CD4-positive, alpha-beta T cell treated with Interleukin-17A for 1 hour (primary cell): Measurements from ENCODE around the gene VPS26A.
A peak's percentile ranks its signal among the peaks of the same experiment; 100 is the strongest.

Experiments used
- DNase-seq: peaks from one replicate; pipeline ENCODE4 v3.0.0-alpha.2; 2020

The VPS26A gene

DNA sequence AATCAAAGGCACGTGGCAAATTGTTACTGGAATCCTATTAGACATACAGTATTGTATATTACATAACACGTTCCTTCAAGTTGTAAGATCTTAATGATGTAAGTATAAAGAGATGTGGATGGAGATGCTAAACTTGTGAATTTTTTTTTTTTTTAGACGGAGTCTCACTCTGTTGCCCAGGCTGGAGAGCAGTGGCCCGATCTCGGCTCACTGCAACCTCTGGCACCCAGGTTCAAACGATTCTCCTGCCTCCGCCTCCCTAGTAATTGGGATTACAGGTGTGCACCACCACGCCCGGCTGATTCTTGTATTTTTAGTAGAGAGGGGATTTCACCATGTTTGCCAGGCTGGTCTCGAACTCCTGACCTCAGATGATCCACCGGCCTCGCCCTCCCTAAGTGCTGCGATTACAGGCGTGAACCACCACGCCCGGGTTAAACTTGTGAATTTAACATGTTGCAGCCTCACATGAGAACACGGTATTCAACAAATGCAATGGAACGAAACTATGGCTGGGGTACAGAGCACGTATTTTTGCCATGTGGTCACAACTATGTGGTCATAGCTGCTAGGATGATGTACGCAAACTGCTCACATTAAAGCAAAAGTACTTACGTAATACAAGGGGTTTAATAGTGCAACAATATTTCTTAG lies 55.2 kb downstream of the VPS26A start:
- DNase-seq = no peak

- peak; percentile 93 for DNase-seq
Measured at GRCh38 chr10:69179743-69180524, 56.0 kb downstream of the VPS26A start, which contains the start of gene SUPV3L1. SUPV3L1 (plus strand) TSS chr10:69180234; CDS start chr10:69180292, 58 bp downstream.

- DNase-seq = peak; percentile 14
Measured at GRCh38 chr10:69180525-69181204, 56.7 kb downstream of the VPS26A start.

DNA sequence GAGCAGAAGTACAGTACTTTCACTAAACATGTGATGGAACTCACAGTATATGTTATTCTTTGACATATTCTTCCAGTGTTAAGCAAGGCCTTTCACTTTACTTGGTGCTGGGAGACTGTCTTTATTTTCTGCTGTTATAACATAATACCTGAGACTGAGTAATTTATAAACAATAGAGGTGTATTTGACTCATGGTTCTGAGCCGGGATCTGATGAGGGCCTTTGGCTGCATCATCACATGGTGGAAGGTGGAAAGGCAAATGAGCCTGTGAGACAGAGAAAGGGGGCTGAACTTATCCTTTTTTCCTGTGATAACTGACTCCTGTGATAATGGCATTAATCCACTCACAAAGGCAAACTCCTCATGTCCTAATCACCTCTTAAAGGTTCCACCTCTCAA lies 57.5 kb downstream of the VPS26A start:
- DNase-seq = no peak

DNA sequence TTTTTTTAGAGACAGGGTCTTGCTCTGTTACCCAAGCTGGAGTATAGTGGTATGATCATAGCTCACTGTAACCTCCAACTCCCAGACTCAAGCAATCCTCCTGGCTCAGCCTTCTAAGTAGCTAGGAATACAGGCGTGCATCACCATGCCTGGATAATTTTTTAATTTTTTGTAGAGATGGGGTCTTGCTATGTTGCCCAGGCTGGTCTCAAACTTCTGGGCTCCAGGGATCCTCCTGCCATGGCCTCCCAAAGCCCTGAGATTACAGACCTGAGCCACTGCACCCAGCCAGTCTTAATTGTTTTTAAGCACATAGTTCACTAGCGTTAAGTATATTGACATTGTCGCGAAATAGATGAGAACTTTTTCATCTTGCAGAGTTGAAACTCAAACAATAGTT lies 58.0 kb downstream of the VPS26A start:
- DNase-seq = no peak

DNA sequence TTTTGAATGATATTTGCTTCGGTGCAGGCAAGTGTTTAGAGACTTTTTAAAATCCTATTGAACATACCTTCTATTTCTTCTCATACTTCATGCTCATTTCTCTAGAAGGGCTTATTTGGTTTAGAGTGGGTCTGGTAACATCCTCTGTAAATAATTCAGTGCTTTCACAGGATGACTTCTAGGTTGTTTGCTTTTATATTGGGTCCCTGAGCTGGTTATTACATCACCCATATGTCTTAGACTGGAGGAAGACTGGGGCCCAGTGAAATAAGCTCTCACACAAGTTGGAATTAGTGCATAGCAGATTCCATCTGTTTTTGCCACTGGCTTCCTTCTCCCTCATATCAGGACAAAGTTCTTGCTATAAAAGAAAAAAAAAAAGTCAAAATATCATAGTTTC lies 62.5 kb downstream of the VPS26A start:
- no peak for DNase-seq

GRCh38 chr10:69201045-69201444 lies 77.1 kb downstream of the VPS26A start:
- no peak for DNase-seq

DNA sequence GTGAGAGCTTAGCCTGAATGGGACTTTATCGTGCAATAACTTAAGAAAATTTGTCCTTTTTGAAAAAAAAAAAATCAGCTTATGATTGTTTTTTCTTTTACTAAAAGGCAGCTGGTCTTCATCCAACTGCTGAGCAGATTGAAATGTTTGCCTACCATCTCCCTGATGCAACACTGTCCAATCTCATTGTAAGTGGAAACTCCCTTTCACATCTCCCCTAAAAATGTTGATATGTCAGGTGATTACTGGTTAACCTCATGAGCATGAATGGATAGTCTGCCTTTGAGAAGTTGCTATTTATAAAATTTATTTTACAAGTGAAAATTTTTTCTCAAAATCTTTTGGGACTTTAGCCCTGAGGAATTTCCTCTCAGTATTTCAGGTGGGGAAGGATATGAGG lies 78.4 kb downstream of the VPS26A start:
- DNase-seq = peak; percentile 42

GRCh38 chr10:69208761-69209160 lies 84.8 kb downstream of the VPS26A start:
- no peak for DNase-seq

- DNase-seq = no peak
Measured at GRCh38 chr10:69209787-69210484, 86.0 kb downstream of the VPS26A start.

- no peak for DNase-seq
Measured at GRCh38 chr10:69211104-69211503, 87.1 kb downstream of the VPS26A start.

DNA sequence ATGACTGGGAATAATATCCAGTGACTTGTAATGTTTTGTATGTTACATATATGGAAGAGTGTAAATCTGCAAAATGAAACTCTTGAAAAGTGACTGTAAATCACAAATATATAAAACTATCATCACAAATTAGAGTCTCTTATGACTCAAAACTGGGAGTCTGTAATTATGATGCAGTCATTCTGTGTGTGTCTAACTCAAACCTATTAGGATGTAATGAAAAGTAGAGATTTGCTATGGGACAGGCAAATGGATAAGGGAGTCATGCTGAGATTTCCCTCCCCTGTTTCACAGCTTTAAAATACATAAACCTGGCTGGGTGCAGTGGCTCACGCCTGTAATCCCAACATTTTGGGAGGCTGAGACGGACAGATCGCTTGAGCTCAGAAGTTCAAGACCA lies 87.5 kb downstream of the VPS26A start:
- no peak for DNase-seq

GRCh38 chr10:69213591-69214311 lies 89.8 kb downstream of the VPS26A start:
- DNase-seq = no peak

DNA sequence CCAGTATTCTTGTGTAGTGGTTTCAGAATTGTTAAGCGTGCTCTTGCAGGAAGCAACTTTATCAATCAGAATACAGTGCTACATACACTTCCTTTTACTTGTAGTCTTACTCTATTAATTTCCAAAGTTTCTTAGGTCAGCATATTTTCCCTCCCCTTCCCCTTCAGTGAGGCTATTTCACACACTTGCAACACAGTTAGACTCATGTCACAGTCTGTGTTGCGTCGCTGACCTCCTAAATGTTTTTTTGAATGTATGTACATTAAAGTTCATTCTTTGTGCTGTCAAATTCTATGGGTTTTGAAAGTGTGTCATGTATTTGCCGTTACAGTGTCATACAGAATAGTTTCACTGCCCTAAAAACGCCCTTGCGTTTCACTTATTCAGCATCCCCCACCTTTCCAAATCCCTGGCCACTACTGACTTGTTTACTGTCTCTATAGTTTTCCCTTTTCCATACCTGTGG lies 90.7 kb downstream of the VPS26A start:
- DNase-seq = no peak

DNA sequence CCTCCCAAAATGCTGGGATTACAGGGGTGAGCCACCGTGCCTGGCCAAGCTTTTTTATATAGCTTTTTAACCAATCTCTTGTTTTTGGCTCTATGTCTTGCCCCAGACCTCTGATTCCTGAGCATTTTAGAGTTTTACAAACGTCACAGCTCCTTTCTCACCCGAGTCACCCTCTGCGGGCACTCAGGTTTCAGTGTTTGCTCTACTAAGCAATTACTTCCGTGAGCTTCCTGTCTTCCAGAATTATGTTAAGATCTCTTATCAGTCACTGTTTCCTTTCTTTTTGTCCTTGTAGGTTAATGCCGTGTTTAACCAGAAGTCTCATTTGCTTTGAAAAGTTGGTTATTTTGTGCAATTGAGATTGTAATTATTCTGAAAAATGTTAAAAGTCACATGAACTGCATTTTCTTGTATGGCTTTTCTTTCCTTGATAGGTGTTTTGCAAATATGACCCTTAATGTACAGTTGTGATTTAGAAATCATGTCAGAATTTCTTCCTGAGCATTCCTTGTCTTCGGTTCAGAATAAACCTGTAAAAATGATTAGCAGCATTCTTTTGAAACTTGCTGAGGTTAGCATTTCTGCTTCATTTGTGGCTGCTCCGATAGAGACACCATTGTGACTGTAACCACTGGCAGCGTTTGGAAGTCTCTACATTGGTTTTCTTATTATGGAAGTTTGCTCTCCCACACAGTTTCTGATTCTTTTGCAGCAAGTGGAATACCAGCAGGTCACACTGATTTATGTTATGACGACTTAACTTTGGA lies 91.6 kb downstream of the VPS26A start:
- DNase-seq = peak; percentile 40

DNA sequence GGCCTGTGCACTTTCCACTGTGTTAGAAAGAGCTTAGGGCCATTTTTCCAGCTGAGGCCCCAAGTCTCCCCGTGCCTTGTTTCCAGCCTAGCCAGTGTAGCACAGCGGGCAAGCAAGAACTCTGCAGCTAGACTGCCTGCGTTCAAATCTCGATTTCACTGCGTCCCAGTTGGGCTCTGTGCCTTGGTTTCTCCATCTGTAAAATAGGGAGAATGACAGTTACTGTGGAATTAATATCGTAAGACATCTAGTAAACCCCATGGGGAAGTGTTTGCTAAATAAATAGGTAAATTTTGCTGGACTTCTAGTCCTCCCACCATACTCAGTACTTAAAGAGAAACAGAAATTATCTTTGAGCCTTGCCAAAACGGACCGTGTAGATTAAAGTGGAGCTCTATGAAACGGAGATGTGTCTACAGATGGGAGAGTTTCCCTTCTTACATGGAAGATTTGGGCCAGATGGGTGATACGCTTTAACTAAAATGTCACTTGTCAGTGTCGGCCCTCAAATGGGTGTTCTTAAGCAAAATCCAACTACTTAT lies 92.7 kb downstream of the VPS26A start:
- DNase-seq = no peak

DNA sequence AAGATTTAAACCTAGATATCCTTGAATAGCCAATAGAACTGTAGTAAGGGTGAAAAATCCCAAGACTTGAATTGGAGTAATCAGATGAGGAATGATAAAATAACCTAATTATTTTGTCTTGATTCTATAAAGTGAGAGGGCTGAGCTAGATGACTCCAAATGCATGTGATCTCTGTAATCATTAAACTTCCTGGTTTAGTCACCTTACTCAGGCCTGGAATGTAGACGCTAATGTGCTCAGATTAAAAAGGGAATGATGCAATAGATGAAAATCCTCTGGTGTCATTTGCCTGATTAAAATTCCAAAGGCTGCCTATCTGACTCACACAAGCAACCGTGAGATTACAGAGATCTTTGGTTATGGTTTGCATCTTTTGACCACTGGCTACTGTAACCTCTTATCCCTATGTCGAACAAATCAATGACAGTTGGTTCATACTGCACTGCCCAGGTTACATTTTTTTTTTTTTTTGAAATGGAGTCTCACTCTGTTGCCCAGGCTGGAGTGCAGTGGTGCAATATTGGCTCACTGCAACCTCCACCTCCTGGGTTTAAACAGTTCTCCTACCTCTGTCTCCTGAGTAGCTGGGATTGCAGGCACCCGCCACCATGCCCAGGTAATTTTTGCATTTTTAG lies 93.3 kb downstream of the VPS26A start:
- DNase-seq = no peak

DNA sequence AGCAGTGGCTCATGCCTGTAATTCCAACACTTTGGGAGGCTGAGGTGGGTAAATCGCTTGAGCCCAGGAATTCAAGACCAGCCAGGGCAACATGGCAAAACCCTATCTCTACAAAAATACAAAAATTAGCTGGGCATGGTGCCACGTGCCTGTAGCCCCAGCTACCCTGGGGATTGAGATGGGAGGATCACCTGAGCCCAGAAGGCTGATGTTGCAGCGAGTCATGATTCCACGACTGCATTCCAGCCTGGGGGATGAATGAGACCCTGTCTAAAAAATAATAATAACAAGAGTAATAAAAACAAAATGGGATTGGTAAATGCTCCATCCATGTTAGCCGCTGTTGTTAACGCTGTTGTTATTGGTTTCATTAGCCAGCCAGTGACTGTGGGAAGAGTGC lies 94.9 kb downstream of the VPS26A start:
- no peak for DNase-seq

DNA sequence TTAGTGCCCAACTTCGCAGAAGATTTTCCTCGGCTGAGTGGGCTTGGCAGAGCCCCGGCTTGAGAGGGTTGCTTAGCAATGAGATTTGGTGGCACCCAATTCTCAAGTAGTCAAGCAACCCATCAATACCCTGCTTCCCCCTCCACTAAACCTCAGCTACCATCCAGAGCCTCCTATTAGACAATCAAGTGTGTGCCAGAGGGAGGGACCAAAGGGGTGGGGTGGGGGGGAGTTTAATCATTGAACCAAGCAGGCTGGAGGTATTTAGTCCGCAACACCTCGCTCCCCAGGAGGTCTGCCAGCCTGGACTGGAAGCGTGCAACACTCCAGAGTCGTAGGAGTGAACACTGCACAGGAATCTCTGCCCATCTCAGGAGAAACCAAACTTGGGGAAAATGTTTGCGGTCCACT lies 96.1 kb downstream of the VPS26A start, which contains the start of gene HKDC1:
Gene HKDC1 (plus strand): TSS at position 292 of the 411 bp plus-strand sequence. CDS start 104 bp downstream, at position 396.
- DNase-seq = no peak

GRCh38 chr10:69220507-69220906 lies 96.5 kb downstream of the VPS26A start:
- no peak for DNase-seq
